Mesenchymal stem cell (in vitro differentiated cells and primary cell): ENCODE measurements around the gene ZNF304.

ENCODE experiments used
- DNase-seq: peaks from one replicate; pipeline ENCODE4 v3.0.0-alpha.2; 2013
- H2AFZ ChIP-seq: one replicate; pipeline ENCODE4 v1.6.1; 2013; ENCODE audit warnings: low read depth, mild to moderate bottlenecking, control low read depth, inconsistent platforms, low read length, moderate library complexity
- H2AK5ac ChIP-seq: 2 replicates; pipeline ENCODE4 v1.6.1; 2013; ENCODE audit warnings: low read length, moderate library complexity, mild to moderate bottlenecking, inconsistent platforms; ENCODE audit not compliant: severe bottlenecking
- H2BK120ac ChIP-seq: one replicate; pipeline ENCODE4 v1.6.1; 2013; ENCODE audit warnings: low read depth, mild to moderate bottlenecking, inconsistent platforms, low read length, moderate library complexity
- H2BK12ac ChIP-seq, 2 experiments: one replicate each; pipeline ENCODE4 v1.6.1; 2013; ENCODE audit warnings: inconsistent platforms in 2 of 2, low read length in 2 of 2, mild to moderate bottlenecking in 2 of 2, moderate library complexity in 2 of 2, control low read depth in 1 of 2
- H2BK15ac ChIP-seq: one replicate; pipeline ENCODE4 v1.6.1; 2013; ENCODE audit warnings: mild to moderate bottlenecking, low read depth, inconsistent platforms; ENCODE audit not compliant: poor library complexity, severe bottlenecking
- H2BK5ac ChIP-seq: 2 replicates; pipeline ENCODE4 v1.6.1; 2013; ENCODE audit warnings: low read depth, mild to moderate bottlenecking, low read length, control low read depth, inconsistent platforms; ENCODE audit not compliant: poor library complexity, severe bottlenecking
- H3K14ac ChIP-seq, 2 experiments: one replicate each; pipeline ENCODE4 v1.6.1; 2013; ENCODE audit warnings: inconsistent platforms in 2 of 2, low read length in 2 of 2, control low read depth in 1 of 2, mild to moderate bottlenecking in 1 of 2, moderate library complexity in 1 of 2
- H3K18ac ChIP-seq, 2 experiments: one replicate each; pipeline ENCODE4 v1.6.1; 2013; ENCODE audit warnings: inconsistent platforms in 2 of 2, low read length in 2 of 2, control low read depth in 1 of 2, low read depth in 1 of 2, mild to moderate bottlenecking in 1 of 2
- H3K23ac ChIP-seq, 2 experiments: one replicate each; pipeline ENCODE4 v1.6.1; 2013; ENCODE audit warnings: inconsistent platforms in 2 of 2, low read length in 2 of 2, mild to moderate bottlenecking in 2 of 2, moderate library complexity in 2 of 2, control low read depth in 1 of 2
- H3K27ac ChIP-seq: 2 replicates; pipeline ENCODE4 v1.5.1; 2013; ENCODE audit warnings: mild to moderate bottlenecking, moderate library complexity, low read length, control low read depth, inconsistent platforms; ENCODE audit not compliant: poor library complexity, severe bottlenecking
- H3K27me3 ChIP-seq, 2 experiments: 2 replicates each; pipeline versions ENCODE4 v1.6.1 to v1.7.0; 2013; ENCODE audit warnings: low read length in 2 of 2, mild to moderate bottlenecking in 2 of 2, moderate library complexity in 2 of 2, control low read depth in 1 of 2, inconsistent platforms in 1 of 2; ENCODE audit not compliant: control insufficient read depth in 1 of 2, insufficient read depth in 1 of 2
- H3K36me3 ChIP-seq, 2 experiments: 2 replicates each; pipeline versions ENCODE4 v1.6.1 to v1.7.0; 2013; ENCODE audit warnings: low read length in 2 of 2, control low read depth in 1 of 2, inconsistent platforms in 1 of 2, low read depth in 1 of 2, mild to moderate bottlenecking in 1 of 2; ENCODE audit not compliant: insufficient read depth in 2 of 2, control insufficient read depth in 1 of 2
- H3K4ac ChIP-seq, 2 experiments: one replicate each; pipeline ENCODE4 v1.6.1; 2013; ENCODE audit warnings: inconsistent platforms in 2 of 2, low read length in 2 of 2, mild to moderate bottlenecking in 2 of 2, moderate library complexity in 2 of 2, control low read depth in 1 of 2, low read depth in 1 of 2
- H3K4me1 ChIP-seq: 2 replicates; pipeline ENCODE4 v1.6.1; 2013; ENCODE audit warnings: low read depth, low read length, control low read depth; ENCODE audit not compliant: control insufficient read depth, insufficient read depth
- H3K4me2 ChIP-seq: 2 replicates; pipeline ENCODE4 v1.6.1; 2013; ENCODE audit warnings: low read length, mild to moderate bottlenecking, inconsistent platforms; ENCODE audit not compliant: poor library complexity, severe bottlenecking
- H3K4me3 ChIP-seq, 2 experiments: 2 replicates each; pipeline versions ENCODE4 v1.5.1 to v1.7.0; 2013; ENCODE audit warnings: low read length in 2 of 2, mild to moderate bottlenecking in 2 of 2, control low read depth in 1 of 2, low read depth in 1 of 2; ENCODE audit not compliant: insufficient read depth in 1 of 2
- H3K79me1 ChIP-seq: replicated peaks from 2 replicates; pipeline ENCODE4 v1.6.1; 2013; ENCODE audit warnings: mild to moderate bottlenecking, control low read depth, low read length, inconsistent platforms; ENCODE audit not compliant: poor library complexity, severe bottlenecking
- H3K9ac ChIP-seq: 2 replicates; pipeline ENCODE4 v1.7.0; 2013; ENCODE audit warnings: mild to moderate bottlenecking, low read length, moderate library complexity
- H3K9me3 ChIP-seq: 2 replicates; pipeline ENCODE4 v1.7.0; 2013; ENCODE audit warnings: mild to moderate bottlenecking, low read length; ENCODE audit not compliant: control insufficient read depth
- H4K8ac ChIP-seq: one replicate; pipeline ENCODE4 v1.6.1; 2013; ENCODE audit warnings: inconsistent platforms, mild to moderate bottlenecking, low read length, moderate library complexity
- H4K91ac ChIP-seq: one replicate; pipeline ENCODE4 v1.6.1; 2013; ENCODE audit warnings: mild to moderate bottlenecking, low read length, inconsistent platforms
- WGBS: methylation state at CpG from one replicate; pipeline ENCODE4 v1.1.7; 2013; ENCODE audit warnings: mixed read lengths; 5-methylcytosine and 5-hydroxymethylcytosine counted together

ZNF304 gene

GRCh38 chr19:57338877-57339276 lies 12.2 kb upstream of the ZNF304 start:
- Histone ChIP-seq H3K9ac (no peak overlapping the region), H3K14ac (no peak overlapping the region), H4K91ac (no peak overlapping the region), H2AFZ (no peak overlapping the region), H3K23ac (no peak overlapping the region), H3K4me2 (no peak overlapping the region), H3K27me3 (no peaks in the 10 kb centered on the region), H2BK15ac (no peak overlapping the region), H2AK5ac (no peak overlapping the region), H3K4me1 (no peaks in the 10 kb centered on the region), H2BK12ac (no peak overlapping the region), H3K18ac (no peak overlapping the region), H4K8ac (no peak overlapping the region), H3K4ac (no peak overlapping the region), H3K9me3 (no peaks in the 10 kb centered on the region), H2BK5ac (no peak overlapping the region), H3K36me3 (peaks cover 0 to 2% of the 10 kb centered on the region in 2 experiments), H3K4me3 (no peak overlapping the region), H3K79me1 (peaks cover 4% of the 10 kb centered on the region), H3K27ac (no peak overlapping the region), H2BK120ac (no peak overlapping the region)
- 82% methylated on average over 3 of the region's 3 CpGs for WGBS
- peak; percentile 90 for DNase-seq

DNA sequence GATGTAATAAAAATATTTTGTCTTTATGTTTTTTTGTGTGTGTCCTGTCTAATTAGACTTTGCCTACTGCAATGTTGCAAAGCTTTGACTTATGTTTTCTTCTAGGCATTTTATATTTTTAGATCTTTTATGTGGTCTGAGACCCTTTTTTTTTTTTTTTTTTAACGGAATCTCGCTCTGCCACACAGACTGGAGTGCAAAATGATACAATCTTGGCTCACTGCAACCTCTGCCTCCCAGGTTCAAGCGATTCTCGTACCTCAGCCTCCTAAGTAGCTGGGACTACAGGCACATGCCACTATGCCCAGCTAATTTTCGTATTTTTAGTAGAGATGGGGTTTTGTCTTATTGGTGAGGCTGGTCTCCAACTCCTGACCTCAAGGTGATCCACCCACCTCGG lies 8.5 kb upstream of the ZNF304 start:
- no peak overlapping the region for H3K14ac ChIP-seq
- no peak overlapping the region for H3K27ac ChIP-seq
- H3K4ac ChIP-seq: no peak overlapping the region
- H3K9me3 ChIP-seq: no peaks in the 10 kb centered on the region
- H3K23ac ChIP-seq: no peak overlapping the region
- H4K91ac ChIP-seq: no peak overlapping the region
- H2BK120ac ChIP-seq: no peak overlapping the region
- H3K4me1 ChIP-seq: no peaks in the 10 kb centered on the region
- H3K36me3 ChIP-seq: no peaks in the 10 kb centered on the region
- no peak overlapping the region for H2BK5ac ChIP-seq
- no peak overlapping the region for H3K9ac ChIP-seq
- H4K8ac ChIP-seq: no peak overlapping the region
- no peaks in the 10 kb centered on the region for H3K27me3 ChIP-seq
- H3K4me3 ChIP-seq: no peak overlapping the region
- no peak overlapping the region for H2AFZ ChIP-seq
- no peaks in the 10 kb centered on the region for H3K79me1 ChIP-seq
- no peak overlapping the region for H3K18ac ChIP-seq
- no peak overlapping the region for H3K4me2 ChIP-seq
- 82% methylated on average over 6 of the region's 6 CpGs for WGBS
- H2BK12ac ChIP-seq: no peak overlapping the region
- H2AK5ac ChIP-seq: no peak overlapping the region
- no peak for DNase-seq
- H2BK15ac ChIP-seq: no peak overlapping the region

GRCh38 chr19:57348136-57348535 lies 2.9 kb upstream of the ZNF304 start:
- H3K4me2 ChIP-seq: no peak overlapping the region
- no peak overlapping the region for H3K4me3 ChIP-seq
- H2AFZ ChIP-seq: no peak overlapping the region
- H3K18ac ChIP-seq: no peak overlapping the region
- no peaks in the 10 kb centered on the region for H3K27me3 ChIP-seq
- no peak overlapping the region for H2BK120ac ChIP-seq
- no peaks in the 10 kb centered on the region for H3K9me3 ChIP-seq
- no peak overlapping the region for H4K91ac ChIP-seq
- peaks cover 8% of the 10 kb centered on the region for H3K79me1 ChIP-seq
- H3K4ac ChIP-seq: no peak overlapping the region
- no peak overlapping the region for H4K8ac ChIP-seq
- peaks cover 9% of the 10 kb centered on the region for H3K4me1 ChIP-seq
- peak overlapping the region; percentile 88 for H3K9ac ChIP-seq
- no peak overlapping the region for H2BK15ac ChIP-seq
- no peak overlapping the region for H2BK12ac ChIP-seq
- 92% methylated on average over 2 of the region's 3 CpGs for WGBS
- no peak overlapping the region for H3K27ac ChIP-seq
- H3K14ac ChIP-seq: no peak overlapping the region
- peaks cover 3 to 4% of the 10 kb centered on the region in 2 experiments for H3K36me3 ChIP-seq
- H2BK5ac ChIP-seq: no peak overlapping the region
- no peak overlapping the region for H3K23ac ChIP-seq
- DNase-seq: peak; percentile 71
- no peak overlapping the region for H2AK5ac ChIP-seq

GRCh38 chr19:57351867-57352266 lies 796 bp downstream of the ZNF304 start:
- H2BK12ac ChIP-seq: no peak overlapping the region
- H3K4me2 ChIP-seq: peak overlapping the region; percentile 88
- no peak overlapping the region for H2BK5ac ChIP-seq
- no peak overlapping the region for H3K27ac ChIP-seq
- H2BK15ac ChIP-seq: no peak overlapping the region
- H3K36me3 ChIP-seq: peaks cover 38 to 41% of the 10 kb centered on the region in 2 experiments
- H3K9ac ChIP-seq: peak overlapping the region; percentile 100
- peak overlapping the region; percentile 3 to 56 for H3K4ac ChIP-seq
- H3K4me1 ChIP-seq: peaks cover 12% of the 10 kb centered on the region
- H3K27me3 ChIP-seq: no peaks in the 10 kb centered on the region
- H3K4me3 ChIP-seq: peak overlapping the region; percentile 74 to 99
- H4K8ac ChIP-seq: peak overlapping the region; percentile 9
- DNase-seq: peak; percentile 43
- H3K23ac ChIP-seq: peak overlapping the region in 1 of 2 experiments; percentile 78
- peaks cover 17% of the 10 kb centered on the region for H3K9me3 ChIP-seq
- peaks cover 31% of the 10 kb centered on the region for H3K79me1 ChIP-seq
- no peak overlapping the region for H2BK120ac ChIP-seq
- H3K18ac ChIP-seq: no peak overlapping the region
- H2AFZ ChIP-seq: peak overlapping the region; percentile 32
- no peak overlapping the region for H2AK5ac ChIP-seq
- no peak overlapping the region for H4K91ac ChIP-seq
- no peak overlapping the region for H3K14ac ChIP-seq
- 35% methylated on average over 7 of the region's 7 CpGs for WGBS
